GM19372 (cell line): ENCODE measurements around the gene SAPCD2.
A peak's percentile ranks its signal among the peaks of the same experiment; 100 is the strongest.

Experiments
- ATAC-seq: cut with Tn5 transposase; IDR thresholded peaks from one replicate; pipeline ENCODE4 v1.9.1; 2021; ENCODE audit warnings: mild to moderate bottlenecking, low read depth, moderate library complexity; ENCODE audit not compliant: unreplicated experiment

Gene SAPCD2

GRCh38 chr9:137107982-137108381, 37.6 kb upstream of the SAPCD2 start:
- ATAC-seq: no peak

- ATAC-seq: no peak
Observed at GRCh38 chr9:137107312-137107921, 37.1 kb upstream of the SAPCD2 start.

- ATAC-seq: no peak
Observed at GRCh38 chr9:137106662-137107250, 36.4 kb upstream of the SAPCD2 start.

GRCh38 chr9:137105814-137106661, 35.7 kb upstream of the SAPCD2 start:
- no peak for ATAC-seq

GRCh38 chr9:137103206-137103999, 33.0 kb upstream of the SAPCD2 start:
- no peak for ATAC-seq

GRCh38 chr9:137099231-137099630, 28.9 kb upstream of the SAPCD2 start:
- ATAC-seq: no peak

- no peak for ATAC-seq
Observed at GRCh38 chr9:137097761-137098462, 27.6 kb upstream of the SAPCD2 start.

GRCh38 chr9:137096785-137097546, 26.6 kb upstream of the SAPCD2 start:
- ATAC-seq: no peak

GRCh38 chr9:137095664-137096517, 25.5 kb upstream of the SAPCD2 start:
- ATAC-seq: peak; percentile 76

GRCh38 chr9:137089232-137089947, 19.0 kb upstream of the SAPCD2 start:
- ATAC-seq: no peak

- no peak for ATAC-seq
Observed at GRCh38 chr9:137088121-137088520, 17.8 kb upstream of the SAPCD2 start.

GRCh38 chr9:137087409-137087925, 17.1 kb upstream of the SAPCD2 start:
- no peak for ATAC-seq

- peak; percentile 90 for ATAC-seq
Observed at GRCh38 chr9:137086531-137087408, 16.4 kb upstream of the SAPCD2 start, which contains the start of gene MAN1B1. Gene MAN1B1, plus strand, starts transcription at chr9:137086985. Its CDS starts 15 bp downstream, at chr9:137087000.

GRCh38 chr9:137085920-137086530, 15.7 kb upstream of the SAPCD2 start:
- ATAC-seq: no peak

- ATAC-seq: no peak
Observed at GRCh38 chr9:137084526-137084925, 14.2 kb upstream of the SAPCD2 start.

GRCh38 chr9:137083394-137084004, 13.1 kb upstream of the SAPCD2 start:
- no peak for ATAC-seq
